ENCODE data around the gene SORCS2.

DNA sequence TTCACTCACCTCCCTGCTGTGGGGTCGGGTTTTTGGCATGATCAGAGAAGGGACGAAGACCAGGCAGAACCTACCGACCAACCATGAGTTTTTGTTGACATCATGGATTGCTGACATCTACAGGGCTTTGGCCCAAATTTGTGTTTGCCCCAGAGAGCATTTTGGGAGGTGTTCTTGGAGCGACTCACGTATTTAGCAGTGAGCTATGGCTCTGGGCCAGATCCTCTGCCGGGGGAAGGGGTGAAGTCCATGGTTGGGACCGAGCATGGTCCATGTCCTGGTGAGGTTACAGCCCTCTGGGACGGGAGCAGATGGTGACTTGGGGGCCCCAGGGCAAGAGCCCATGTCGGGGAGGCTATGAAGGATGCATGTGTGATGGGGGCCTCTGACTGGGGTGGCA, 17.4 kb downstream of the SORCS2 start:
- TF ChIP-seq POLR2A (IDR thresholded peaks at IDR 0.05), result no peak
- no peak for TF ChIP-seq CTCF (IDR thresholded peaks at IDR 0.05)
